Activated CD8-positive, alpha-beta T cell treated with anti-CD3 and anti-CD28 coated beads for 36 hours (primary cell): ENCODE results near the gene ANKRD33. TPM values are rescaled to one million over a fixed set of nuclear protein-coding genes. Genes with fewer than 3 reads are reported as not detected.

Experiments
- ATAC-seq: fragments of 200-7000 bp; cut with Tn5 transposase; one replicate; pipeline ENCODE4 v1.10.0; 2021; ENCODE audit warnings: mild to moderate bottlenecking, moderate library complexity
- CTCF ChIA-PET: fragments of 350-600 bp; sonication (Branson Sonifier 250); formaldehyde crosslinking; loops from one replicate; lab custom pipeline; 2021; ENCODE audit warnings: antibody characterized with exemption; lab: Charles Lee
- POLR2A ChIA-PET: fragments of 350-600 bp; sonication (Branson Sonifier 250); formaldehyde crosslinking; loops from one replicate; lab custom pipeline; 2021; ENCODE audit warnings: antibody characterized with exemption; lab: Charles Lee
- DNase-seq: peaks from one replicate; pipeline ENCODE4 v3.0.0-alpha.2; 2020
- H3K27ac Mint-ChIP-seq: one replicate; pipeline ENCODE4 v1.8.0; 2021; ENCODE audit warnings: mild to moderate bottlenecking, mixed read lengths
- H3K27me3 Mint-ChIP-seq: one replicate; pipeline ENCODE4 v1.8.0; 2021; ENCODE audit warnings: mixed read lengths
- H3K36me3 Mint-ChIP-seq: one replicate; pipeline ENCODE4 v1.8.0; 2021; ENCODE audit warnings: low read depth, mixed read lengths
- H3K4me1 Mint-ChIP-seq: one replicate; pipeline ENCODE4 v1.8.0; 2021; ENCODE audit warnings: low read depth, mixed read lengths
- H3K4me3 Mint-ChIP-seq: one replicate; pipeline ENCODE4 v1.8.0; 2021; ENCODE audit warnings: mild to moderate bottlenecking, moderate library complexity, mixed read lengths
- H3K9me3 Mint-ChIP-seq: one replicate; pipeline ENCODE4 v1.8.0; 2021; ENCODE audit warnings: mixed read lengths
- intact Hi-C: fragments of 100-400 bp; cut with micrococcal nuclease; formaldehyde crosslinking; loops from one replicate; pipeline ENCODE4 v1.10.0; 2022
- total RNA-seq, 2 experiments: library from RNA; stranded (reverse); gene quantifications; one replicate each; pipeline ENCODE4 v1.2.3, GENCODE V29; 2021
- TF ChIP-seq, protein P1 (sequence below): fragments of 200-600 bp; IDR thresholded peaks from one replicate; pipeline ENCODE4 v1.8.0; 2022; ENCODE audit warnings: antibody characterized with exemption, mild to moderate bottlenecking

ANKRD33 gene
- total RNA-seq, 2 experiments from 2014 or later, result not detected

- Mint-ChIP-seq H3K36me3 (no peaks in the 10 kb centered on the region), H3K27ac (no peak overlapping the region), H3K9me3 (no peaks in the 10 kb centered on the region), H3K4me1 (peaks cover 12% of the 10 kb centered on the region), H3K4me3 (no peak overlapping the region), H3K27me3 (peaks cover 20% of the 10 kb centered on the region)
- POLR2A ChIA-PET, result interaction anchor here (0.6 kb wide), 1 partner anchor 19 kb away, joined by 3 read pairs; no protein-coding TSS in a partner anchor
- no peak for ATAC-seq
- CTCF ChIA-PET, result interaction anchor here (1.3 to 1.6 kb wide), 3 partner anchors 24 to 120 kb away, joined by 3 to 4 read pairs (median 4); no protein-coding TSS in a partner anchor
- TF ChIP-seq, protein P1, sequence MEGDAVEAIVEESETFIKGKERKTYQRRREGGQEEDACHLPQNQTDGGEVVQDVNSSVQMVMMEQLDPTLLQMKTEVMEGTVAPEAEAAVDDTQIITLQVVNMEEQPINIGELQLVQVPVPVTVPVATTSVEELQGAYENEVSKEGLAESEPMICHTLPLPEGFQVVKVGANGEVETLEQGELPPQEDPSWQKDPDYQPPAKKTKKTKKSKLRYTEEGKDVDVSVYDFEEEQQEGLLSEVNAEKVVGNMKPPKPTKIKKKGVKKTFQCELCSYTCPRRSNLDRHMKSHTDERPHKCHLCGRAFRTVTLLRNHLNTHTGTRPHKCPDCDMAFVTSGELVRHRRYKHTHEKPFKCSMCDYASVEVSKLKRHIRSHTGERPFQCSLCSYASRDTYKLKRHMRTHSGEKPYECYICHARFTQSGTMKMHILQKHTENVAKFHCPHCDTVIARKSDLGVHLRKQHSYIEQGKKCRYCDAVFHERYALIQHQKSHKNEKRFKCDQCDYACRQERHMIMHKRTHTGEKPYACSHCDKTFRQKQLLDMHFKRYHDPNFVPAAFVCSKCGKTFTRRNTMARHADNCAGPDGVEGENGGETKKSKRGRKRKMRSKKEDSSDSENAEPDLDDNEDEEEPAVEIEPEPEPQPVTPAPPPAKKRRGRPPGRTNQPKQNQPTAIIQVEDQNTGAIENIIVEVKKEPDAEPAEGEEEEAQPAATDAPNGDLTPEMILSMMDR, result no peak
- no peak for DNase-seq
- intact Hi-C loops, result no loop called here
These were observed 37.0 kb upstream of the ANKRD33 start for GRCh38 chr12:51850965-51851299.

GRCh38 chr12:51851413-51852124 is 36.3 kb upstream of the ANKRD33 start:
- peaks cover 9% of the 10 kb centered on the region for H3K4me1 Mint-ChIP-seq
- ChIA-PET CTCF (interaction anchor here (1.3 to 1.6 kb wide), 3 partner anchors 24 to 120 kb away, joined by 3 to 4 read pairs (median 4); no protein-coding TSS in a partner anchor), POLR2A (no interaction called here)
- intact Hi-C loops, result no loop called here
- H3K9me3 Mint-ChIP-seq, result no peaks in the 10 kb centered on the region
- ATAC-seq (no peak), DNase-seq (no peak)
- peaks cover 21% of the 10 kb centered on the region for H3K27me3 Mint-ChIP-seq
- H3K4me3 Mint-ChIP-seq, result no peak overlapping the region
- no peaks in the 10 kb centered on the region for H3K36me3 Mint-ChIP-seq
- H3K27ac Mint-ChIP-seq, result no peak overlapping the region
- TF ChIP-seq, protein P1, result no peak

GRCh38 chr12:51852404-51853137 is 35.3 kb upstream of the ANKRD33 start:
- no peak for ATAC-seq
- Mint-ChIP-seq H3K36me3 (no peaks in the 10 kb centered on the region), H3K27me3 (peaks cover 21% of the 10 kb centered on the region), H3K4me3 (no peak overlapping the region), H3K27ac (no peak overlapping the region), H3K4me1 (peaks cover 6% of the 10 kb centered on the region), H3K9me3 (no peaks in the 10 kb centered on the region)
- no peak for DNase-seq
- intact Hi-C loops, result no loop called here
- ChIA-PET CTCF (interaction anchor here (1.5 to 1.6 kb wide), 2 partner anchors 23 to 28 kb away, joined by 4 read pairs; no protein-coding TSS in a partner anchor), POLR2A (no interaction called here)
- TF ChIP-seq, protein P1, result no peak

DNA sequence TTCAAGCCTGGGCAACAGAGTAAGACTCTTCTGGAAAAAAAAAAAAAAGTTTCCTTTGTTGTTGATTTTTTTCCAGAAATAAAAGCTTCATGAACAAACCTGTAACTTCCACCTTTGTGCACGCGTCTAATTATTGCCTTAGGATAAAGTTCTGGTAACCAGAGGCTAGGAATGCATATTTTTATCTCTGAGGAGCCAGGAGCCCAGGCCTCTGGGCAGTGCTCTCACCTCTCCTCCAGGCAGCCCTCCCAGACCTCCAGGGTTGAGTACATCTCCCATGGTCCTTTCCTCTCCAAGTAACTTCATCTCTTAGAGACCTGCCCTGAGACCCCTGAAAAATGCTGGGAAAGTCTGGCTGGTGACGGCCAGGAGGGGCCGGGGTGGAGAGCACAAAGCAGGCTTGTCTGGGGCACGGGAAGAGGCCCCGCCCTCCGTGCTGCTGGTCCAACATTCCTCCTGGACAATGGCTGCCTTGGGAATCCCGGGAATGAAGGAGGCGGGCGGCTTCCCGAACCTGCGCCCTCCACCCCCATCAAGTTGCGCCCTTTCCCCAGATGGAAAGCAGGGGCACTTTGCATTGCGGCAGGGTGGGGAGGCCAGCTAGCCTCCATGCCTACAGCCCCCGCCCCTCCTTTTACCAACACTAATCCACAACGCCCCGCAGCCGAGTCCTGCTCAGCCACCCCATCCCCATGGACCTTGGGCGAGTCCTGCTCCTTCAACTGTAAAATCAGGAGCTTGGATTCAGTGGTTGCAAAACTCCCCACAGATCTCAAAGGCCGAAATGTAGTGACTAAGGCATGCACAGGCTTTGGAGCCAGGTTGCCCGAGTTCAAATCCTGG is 32.1 kb upstream of the ANKRD33 start:
- H3K27ac Mint-ChIP-seq, result no peak overlapping the region
- H3K9me3 Mint-ChIP-seq, result no peaks in the 10 kb centered on the region
- intact Hi-C loops, result no loop called here
- POLR2A ChIA-PET, result interaction anchor here (0.9 kb wide), 1 partner anchor 14 kb away, joined by 3 read pairs; no protein-coding TSS in a partner anchor
- H3K27me3 Mint-ChIP-seq, result peaks cover 19% of the 10 kb centered on the region
- CTCF ChIA-PET, result interaction anchor here (2.3 kb wide), 1 partner anchor 19 kb away, joined by 6 read pairs; no protein-coding TSS in a partner anchor
- TF ChIP-seq, protein P1, result no peak
- H3K4me1 Mint-ChIP-seq, result peaks cover 3% of the 10 kb centered on the region
- no peak overlapping the region for H3K4me3 Mint-ChIP-seq
- ATAC-seq, result no peak
- no peaks in the 10 kb centered on the region for H3K36me3 Mint-ChIP-seq
- DNase-seq, result no peak
